ENCODE measurements around the gene MED31. TPM values are rescaled to one million over a fixed set of nuclear protein-coding genes. Genes with fewer than 3 reads are reported as not detected.

The MED31 gene
- total and polyA plus RNA-seq, 2 of the 13 experiments (the other 11 are each of a cell fraction or from before 2014, with no cell fraction given) = 19.0 to 20.9 TPM

GRCh38 chr17:6683081-6683684 lies 31.8 kb upstream of the MED31 start (continued):
- TF ChIP-seq ZNF225 (CRISPR knock-in tag; IDR thresholded peaks at IDR 0.05) = no peak
- TF ChIP-seq JUND (CRISPR knock-in tag; IDR thresholded peaks at IDR 0.05) = no peak; the same call in 1 of the 2 replicates
- no peak for TF ChIP-seq ZNF432 (CRISPR knock-in tag; IDR thresholded peaks at IDR 0.05; ENCODE audit: borderline replicate concordance)
- TF ChIP-seq PHF5A (CRISPR knock-in tag; IDR thresholded peaks at IDR 0.05; ENCODE audit: low read depth, unreplicated experiment) = no peak
- TF ChIP-seq GZF1 (CRISPR knock-in tag; IDR thresholded peaks at IDR 0.05) = peak; percentile 73; the same call in 1 of the 2 replicates
- TF ChIP-seq ZNF414 (CRISPR knock-in tag; IDR thresholded peaks at IDR 0.05) = peak; percentile 46; the same call in 1 of the 2 replicates
- TF ChIP-seq NR2F1 (CRISPR knock-in tag; IDR thresholded peaks at IDR 0.05) = peak; percentile 49 to 83; a peak in 3 of 4 replicates
- no peak for TF ChIP-seq ZNF761 (CRISPR knock-in tag; conservative IDR thresholded peaks at IDR 0.05)
- TF ChIP-seq TGIF2 (CRISPR knock-in tag; IDR thresholded peaks at IDR 0.05) = no peak
- TF ChIP-seq ZNF672 (CRISPR knock-in tag; IDR thresholded peaks at IDR 0.05) = no peak
- TF ChIP-seq MEF2D (CRISPR knock-in tag; IDR thresholded peaks at IDR 0.05) = peak; percentile 67; the same call in 1 of the 2 replicates
- TF ChIP-seq THAP11 (CRISPR knock-in tag; IDR thresholded peaks at IDR 0.05) = peak; percentile 48
- no peak for TF ChIP-seq GTF3A (CRISPR knock-in tag; conservative IDR thresholded peaks at IDR 0.05)
- TF ChIP-seq ATF4 (CRISPR knock-in tag; IDR thresholded peaks at IDR 0.05) = no peak
- TF ChIP-seq ZNF614 (CRISPR knock-in tag; IDR thresholded peaks at IDR 0.05; ENCODE audit: borderline replicate concordance) = no peak
- peak; percentile 70; the same call in 1 of the 2 replicates for TF ChIP-seq ZNF142 (CRISPR knock-in tag; IDR thresholded peaks at IDR 0.05)
- TF ChIP-seq ZBTB1 (CRISPR knock-in tag; IDR thresholded peaks at IDR 0.05; ENCODE audit: borderline replicate concordance) = no peak
- peak; percentile 75 for TF ChIP-seq GATAD2A (CRISPR knock-in tag; IDR thresholded peaks at IDR 0.05)
- no peak for TF ChIP-seq SALL2 (CRISPR knock-in tag; IDR thresholded peaks at IDR 0.05)
- TF ChIP-seq NAIF1 (CRISPR knock-in tag; IDR thresholded peaks at IDR 0.05; ENCODE audit: borderline replicate concordance) = no peak
- no peak for TF ChIP-seq TCF12 (IDR thresholded peaks at IDR 0.05)
- TF ChIP-seq TCF12 (CRISPR knock-in tag; IDR thresholded peaks at IDR 0.05) = no peak
- no peak for TF ChIP-seq IKZF4 (CRISPR knock-in tag; IDR thresholded peaks at IDR 0.05; ENCODE audit: borderline replicate concordance, low read depth, not compliant biosample characterization)
- TF ChIP-seq ZFX (CRISPR knock-in tag; IDR thresholded peaks at IDR 0.05; ENCODE audit: low read depth) = no peak

Measured in HepG2 (cell line).